Left forelimb (tissue), 1 donor: ENCODE data around the gene SPECC1.
"Not testable (repeated sequence)": the region's sequence is repeated elsewhere in the genome, so short reads cannot be mapped to it uniquely, and the experiment has no call there.

ENCODE experiments used
- DNase-seq: peaks from one replicate; pipeline ENCODE4 v3.0.0-alpha.2; 2018; ENCODE audit warnings: low spot score

The SPECC1 gene

DNA sequence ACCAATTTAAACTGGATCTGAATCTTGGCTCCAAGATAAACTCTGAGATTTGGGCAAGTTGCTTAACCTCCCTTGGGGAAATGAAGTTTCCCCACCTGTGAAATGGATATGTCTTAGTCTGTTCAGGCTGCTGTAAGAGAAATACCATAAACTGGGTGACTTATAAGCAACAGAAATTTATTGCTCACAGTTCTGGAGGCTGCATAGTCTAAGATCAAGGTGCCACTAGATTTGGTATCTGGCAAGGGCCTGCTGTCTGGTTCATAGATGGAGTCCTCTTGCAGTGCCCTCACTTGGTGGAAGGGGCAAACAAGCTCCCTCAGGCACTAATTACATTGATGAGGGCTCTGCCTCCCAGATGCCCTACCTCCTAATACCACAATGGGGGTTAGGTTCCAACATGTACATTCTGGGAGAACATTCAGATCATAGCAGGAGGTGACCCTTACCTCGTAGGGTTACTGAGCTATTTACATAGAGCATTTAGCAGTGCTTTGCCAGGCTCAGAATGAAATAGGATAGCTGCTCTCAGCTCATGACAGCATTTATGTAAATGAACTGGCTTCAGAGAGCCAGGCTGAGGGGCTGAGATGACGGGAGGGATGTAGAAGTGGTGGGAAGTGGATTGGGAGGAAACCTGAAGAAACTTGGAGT, 83.9 kb downstream of the SPECC1 start:
- DNase-seq = no peak

- DNase-seq = no peak
Measured at GRCh38 chr17:20094777-20095176, 85.6 kb downstream of the SPECC1 start.

- no peak for DNase-seq
Measured at GRCh38 chr17:20095336-20096080, 86.3 kb downstream of the SPECC1 start.

DNA sequence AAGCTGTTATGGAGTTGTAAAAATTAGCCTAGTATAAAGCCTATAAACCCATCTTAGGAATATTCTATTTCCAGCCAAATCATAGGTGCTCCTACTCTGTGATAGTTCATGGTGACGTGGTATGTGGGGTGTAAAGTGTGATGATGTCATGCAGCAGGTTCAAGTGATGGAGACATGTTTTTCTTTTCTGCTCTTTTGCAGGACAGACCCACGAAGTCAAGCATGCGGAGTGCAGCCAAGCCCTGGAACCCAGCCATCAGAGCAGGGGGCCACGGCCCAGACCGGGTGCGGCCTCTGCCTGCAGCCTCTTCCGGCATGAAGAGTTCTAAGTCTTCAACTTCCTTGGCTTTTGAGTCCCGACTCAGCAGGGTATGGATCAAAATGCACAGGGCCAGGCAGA, 87.3 kb downstream of the SPECC1 start:
- DNase-seq = no peak

DNA sequence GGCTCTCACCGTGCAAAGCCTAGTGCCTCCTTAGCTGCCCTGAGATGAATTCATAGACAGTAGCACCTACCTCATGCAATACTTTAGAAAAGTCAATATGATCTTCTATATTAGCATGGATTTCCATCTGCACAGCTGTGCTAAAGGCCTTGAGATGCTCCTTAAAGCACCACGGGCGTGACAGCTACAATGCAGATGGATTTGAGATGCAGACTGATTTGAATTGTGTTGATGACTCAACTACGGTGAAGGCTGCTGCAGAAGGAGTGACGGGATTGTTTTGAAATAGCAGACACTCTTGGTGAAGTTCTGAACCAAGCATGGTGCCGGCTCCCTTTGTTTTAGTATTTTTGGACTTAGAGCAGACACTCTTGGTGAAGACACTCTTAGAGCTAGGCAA, 88.2 kb downstream of the SPECC1 start:
- no peak for DNase-seq

DNA sequence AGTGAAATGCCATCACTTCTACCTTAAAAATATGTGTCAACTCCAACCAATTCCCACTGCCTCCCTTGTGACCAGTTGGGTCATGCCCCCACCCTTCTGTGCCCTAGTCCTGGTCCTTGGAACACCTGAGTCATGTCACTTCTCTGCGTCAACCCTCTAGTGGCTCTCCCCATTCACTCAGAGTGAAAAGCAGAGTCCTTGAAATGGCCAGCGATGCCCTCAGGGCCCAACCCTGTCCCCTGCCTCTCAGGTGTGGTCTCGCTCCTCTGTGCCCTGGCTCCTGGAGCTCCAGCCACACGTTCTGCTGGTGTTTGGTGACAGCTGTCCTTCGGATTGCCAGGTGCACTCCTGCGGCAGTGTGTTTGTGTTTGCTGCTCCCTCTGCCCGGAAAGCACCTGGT, 89.2 kb downstream of the SPECC1 start:
- DNase-seq = no peak

- DNase-seq = not testable (repeated sequence)
Measured at GRCh38 chr17:20100806-20101205, 91.6 kb downstream of the SPECC1 start.

DNA sequence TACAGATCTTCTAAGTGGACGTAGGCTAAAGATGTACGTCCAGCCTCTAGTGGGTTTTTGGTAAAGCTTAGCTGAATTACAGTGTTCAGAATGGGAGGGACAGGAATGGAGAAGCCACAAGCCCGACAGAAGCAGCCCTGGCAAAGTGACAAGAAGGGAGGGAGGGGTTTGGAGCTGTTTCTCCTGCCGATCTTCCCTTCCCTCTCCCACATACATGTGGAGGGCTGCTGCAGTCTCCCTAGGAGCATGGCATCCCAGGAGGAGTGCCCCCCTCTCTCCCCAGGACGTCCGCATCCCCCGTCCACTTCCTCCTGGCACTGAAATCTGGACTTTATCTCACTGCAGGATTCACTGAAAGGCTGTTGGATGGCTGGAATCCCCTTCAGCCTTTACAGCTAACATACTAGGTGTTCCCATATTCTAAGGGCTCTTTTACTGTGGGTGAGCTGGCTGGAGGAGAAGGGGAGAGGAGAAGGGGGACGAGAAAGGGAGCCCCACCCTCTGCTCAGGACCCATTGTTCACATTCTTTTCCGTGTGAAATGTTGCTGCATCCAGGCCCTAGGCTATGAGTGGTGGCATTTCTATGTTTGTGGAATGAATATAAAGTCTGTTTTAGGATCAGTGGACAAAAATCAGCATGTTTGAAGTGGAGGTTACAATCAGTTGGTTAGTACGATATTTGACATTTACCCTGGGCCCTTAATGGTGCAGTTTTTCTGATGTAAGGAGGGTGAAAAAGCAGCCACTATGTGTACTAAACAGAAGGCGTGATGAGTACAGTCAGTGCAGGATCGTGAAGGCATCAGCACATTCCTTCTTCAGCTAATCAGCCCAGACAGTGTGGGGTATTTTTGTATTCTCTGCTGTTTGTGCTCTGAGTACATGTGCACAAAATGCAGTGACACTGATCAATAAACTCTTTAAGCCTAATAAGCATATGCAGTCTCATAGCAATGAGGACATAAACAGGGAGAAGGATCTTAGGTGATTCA, 94.6 kb downstream of the SPECC1 start:
- DNase-seq = no peak

GRCh38 chr17:20105539-20106280, 96.6 kb downstream of the SPECC1 start:
- DNase-seq = no peak

DNA sequence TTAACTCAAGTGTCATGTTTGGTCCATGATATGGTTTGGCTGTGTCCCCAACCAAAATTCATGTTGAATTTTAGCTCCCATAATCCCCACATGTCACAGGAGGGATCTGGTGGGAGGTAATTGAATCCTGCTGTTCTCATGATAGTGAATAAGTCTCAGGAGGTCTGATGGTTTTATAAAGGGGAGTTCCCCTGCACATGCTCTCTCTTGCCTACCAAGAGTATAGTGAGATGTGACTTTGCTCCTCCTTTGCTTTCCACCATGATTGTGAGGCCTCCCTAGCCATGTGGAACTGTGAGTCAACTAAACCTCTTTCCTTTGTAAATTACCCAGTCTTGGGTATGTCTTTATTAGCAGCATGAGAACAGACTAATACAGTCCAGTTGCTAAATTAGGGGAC, 97.3 kb downstream of the SPECC1 start:
- not testable (repeated sequence) for DNase-seq

- no peak for DNase-seq
Measured at GRCh38 chr17:20109076-20109475, 99.9 kb downstream of the SPECC1 start.

GRCh38 chr17:20111538-20111937, 102.4 kb downstream of the SPECC1 start:
- DNase-seq = no peak

GRCh38 chr17:20114466-20114865, 105.3 kb downstream of the SPECC1 start:
- no peak for DNase-seq

DNA sequence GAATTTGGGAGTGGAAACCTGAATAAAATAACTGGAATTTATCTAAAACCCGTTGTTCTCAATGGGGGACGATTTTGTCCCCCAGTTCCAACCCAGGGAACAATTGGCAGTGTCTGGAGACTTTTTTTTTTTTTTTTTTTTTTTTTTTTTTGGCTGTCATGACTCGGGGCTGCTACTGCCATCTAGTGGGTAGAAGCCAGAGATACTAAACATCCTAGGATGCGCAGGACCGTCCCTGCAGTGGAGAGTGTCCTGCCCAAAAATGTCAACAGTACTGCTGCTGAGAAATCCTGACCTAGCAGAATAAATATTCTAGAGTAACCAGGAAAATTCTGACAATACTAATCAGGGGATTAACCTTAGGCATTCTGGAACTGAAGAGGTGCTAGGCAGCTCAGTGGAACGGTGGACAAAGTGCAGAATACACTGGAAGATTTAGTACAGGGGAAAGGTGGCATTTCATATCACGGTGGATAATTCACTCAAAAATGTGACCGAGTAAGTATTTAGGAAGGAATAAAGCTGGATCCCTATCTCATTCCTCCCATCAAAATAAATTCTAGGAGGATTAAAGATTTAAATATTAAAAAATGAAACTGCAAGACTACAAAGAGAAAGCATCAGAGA, 107.6 kb downstream of the SPECC1 start:
- no peak for DNase-seq

DNA sequence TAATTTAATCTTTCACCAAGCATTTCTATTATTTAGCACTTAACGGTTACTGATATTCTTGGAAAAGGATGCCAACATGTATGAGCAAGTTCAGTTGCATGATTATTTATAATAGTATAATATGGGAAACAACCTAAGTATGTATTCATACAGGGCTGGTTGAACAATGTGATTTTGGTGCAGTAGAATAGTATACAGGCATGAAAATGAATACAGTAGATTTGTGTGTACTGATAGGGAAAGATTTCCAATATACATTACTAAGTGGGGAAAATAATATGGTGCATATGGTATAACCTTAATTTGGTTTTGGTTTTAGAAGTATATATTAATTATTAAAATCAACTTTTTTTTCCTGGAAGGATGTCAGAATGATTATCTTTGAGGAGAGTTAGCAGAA, 109.1 kb downstream of the SPECC1 start:
- no peak for DNase-seq

- no peak for DNase-seq
Measured at GRCh38 chr17:20120836-20121235, 111.7 kb downstream of the SPECC1 start.

DNA sequence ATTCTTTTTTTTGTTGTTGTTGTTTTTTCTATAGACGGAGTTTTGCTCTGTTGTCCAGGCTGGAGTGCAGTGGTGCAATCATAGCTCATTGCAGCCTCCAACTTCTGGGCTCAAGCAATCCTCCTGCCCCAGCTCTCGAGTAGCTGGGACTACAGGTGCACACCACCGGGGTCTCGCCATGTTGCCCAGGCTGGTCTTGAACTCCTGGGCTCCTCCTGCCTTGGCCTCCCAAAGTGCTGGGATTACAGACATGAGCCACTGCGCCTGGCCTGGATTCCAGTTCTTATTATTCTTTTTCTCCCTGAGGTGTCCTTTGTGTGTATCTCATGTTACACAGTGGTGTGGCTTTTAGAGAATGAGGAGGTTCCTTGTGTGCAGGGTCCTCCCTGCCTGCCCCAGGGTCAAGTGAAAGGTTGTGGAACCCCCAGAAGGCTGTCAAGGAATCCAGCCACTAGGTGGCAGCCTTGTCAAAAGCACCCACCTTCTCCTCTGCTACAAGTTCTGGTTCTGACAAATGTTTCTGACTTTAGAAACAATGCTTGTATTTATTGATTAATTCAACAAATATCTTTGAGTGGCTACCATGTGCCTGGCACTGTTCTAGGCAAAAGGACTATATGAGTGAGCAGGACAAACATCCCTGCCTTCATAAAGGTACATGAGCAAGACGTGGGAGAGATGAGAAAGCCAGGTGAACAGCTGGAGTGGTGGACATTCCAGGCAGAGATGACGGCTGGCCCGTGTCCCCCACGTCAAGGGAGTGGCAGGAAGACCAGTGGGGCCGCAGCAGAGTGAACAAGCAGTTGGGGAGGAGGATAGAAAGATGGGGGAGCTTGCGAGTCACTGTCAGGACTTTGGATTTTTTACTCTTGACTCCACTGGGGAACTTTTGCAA, 112.4 kb downstream of the SPECC1 start:
- DNase-seq = no peak

GRCh38 chr17:20122254-20122879, 113.2 kb downstream of the SPECC1 start:
- no peak for DNase-seq

GRCh38 chr17:20123209-20123608, 114.0 kb downstream of the SPECC1 start:
- DNase-seq = no peak

DNA sequence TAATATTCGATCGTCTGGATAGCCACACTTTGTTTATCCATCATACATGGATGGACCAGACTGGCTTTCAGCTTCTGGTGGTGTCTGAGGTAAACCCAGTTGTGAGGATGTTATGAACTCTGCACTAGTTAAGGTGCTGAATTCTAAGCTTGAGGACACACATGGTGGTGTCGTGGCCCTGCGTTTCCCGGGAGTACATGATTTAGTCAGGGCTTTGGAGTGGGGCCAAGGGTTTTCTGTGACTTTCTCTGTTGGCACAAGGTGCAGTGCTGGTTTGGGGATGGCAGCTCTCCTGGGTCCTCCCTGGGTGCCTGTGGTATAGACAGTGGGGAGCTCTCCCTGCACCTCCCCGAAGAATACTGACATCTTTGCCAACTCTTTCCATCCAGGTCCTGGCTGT, 116.6 kb downstream of the SPECC1 start:
- DNase-seq = no peak
